Natural killer cell (primary cell): ENCODE data around the gene FNBP1. TPM values are rescaled to one million over a fixed set of nuclear protein-coding genes. Genes with fewer than 3 reads are reported as not detected.
A peak's percentile ranks its signal among the peaks of the same experiment; 100 is the strongest.

Experiments
- ATAC-seq, 3 donors: fragments of 150-1000 bp in 2 of 3; fragments of 200-7000 bp in 1 of 3; cut with Tn5 transposase; 1 replicate in 1 of 3; 2 replicates in 2 of 3; pipeline ENCODE4 v1.10.0; 2021; ENCODE audit warnings: mild to moderate bottlenecking in 2 of 3, moderate library complexity in 2 of 3
- DNase-seq, 2 donors: peaks; one replicate each; pipeline versions ENCODE4 v3.0.0 to v3.0.0-alpha.2; 2013 to 2021; ENCODE audit warnings: mixed read lengths in 1 of 2
- H3K27ac ChIP-seq: one replicate; pipeline ENCODE4 v1.5.1; 2013; ENCODE audit warnings: mild to moderate bottlenecking, low read length
- H3K27me3 ChIP-seq: one replicate; pipeline ENCODE4 v1.6.1; 2013; ENCODE audit warnings: low read length; ENCODE audit not compliant: control insufficient read depth, insufficient read depth
- H3K36me3 ChIP-seq: one replicate; pipeline ENCODE4 v1.6.1; 2013; ENCODE audit warnings: low read length; ENCODE audit not compliant: control insufficient read depth, insufficient read depth
- H3K4me1 ChIP-seq: one replicate; pipeline ENCODE4 v1.6.1; 2013; ENCODE audit warnings: low read length; ENCODE audit not compliant: control insufficient read depth, insufficient read depth
- H3K4me3 ChIP-seq: one replicate; pipeline ENCODE4 v1.5.1; 2013; ENCODE audit warnings: low read length
- H3K9me3 ChIP-seq: one replicate; pipeline ENCODE4 v1.6.1; 2013; ENCODE audit warnings: low read length; ENCODE audit not compliant: control insufficient read depth, insufficient read depth
- H3K27ac Mint-ChIP-seq, 2 donors: one replicate each; pipeline ENCODE4 v1.8.0; 2022; ENCODE audit warnings: mild to moderate bottlenecking in 2 of 2, mixed read lengths in 2 of 2, moderate library complexity in 1 of 2
- H3K27me3 Mint-ChIP-seq, 2 donors: one replicate each; pipeline ENCODE4 v1.8.0; 2022; ENCODE audit warnings: low read depth in 2 of 2, mixed read lengths in 2 of 2
- H3K36me3 Mint-ChIP-seq: one replicate; pipeline ENCODE4 v1.8.0; 2022; ENCODE audit warnings: mixed read lengths
- H3K4me1 Mint-ChIP-seq, 2 donors: one replicate each; pipeline ENCODE4 v1.8.0; 2022; ENCODE audit warnings: mixed read lengths in 2 of 2
- H3K4me3 Mint-ChIP-seq: one replicate; pipeline ENCODE4 v1.8.0; 2022; ENCODE audit warnings: mild to moderate bottlenecking, moderate library complexity, mixed read lengths
- H3K9me3 Mint-ChIP-seq, 2 donors: one replicate each; pipeline ENCODE4 v1.8.0; 2022; ENCODE audit warnings: mixed read lengths in 2 of 2
- WGBS: methylation state at CpG from one replicate; pipeline ENCODE4 v1.1.7; 2013; ENCODE audit warnings: missing lambda C conversion rate; ENCODE audit not compliant: insufficient coverage; 5-methylcytosine and 5-hydroxymethylcytosine counted together
- intact Hi-C: fragments of 100-400 bp; cut with micrococcal nuclease; formaldehyde crosslinking; loops from one replicate; pipeline ENCODE4 v1.14.2; 2022
- total RNA-seq, 4 donors: library from RNA; stranded (reverse); fragments of 120-200 nt in 1 of 4; gene quantifications; one replicate each; pipeline versions ENCODE4 v1.2.3 to v1.2.4, GENCODE V29; 2013 to 2022
- TF ChIP-seq, protein P1 (sequence below): fragments of 200-600 bp; IDR thresholded peaks from one replicate; pipeline ENCODE4 v1.8.0; 2022; ENCODE audit warnings: antibody characterized with exemption

FNBP1 gene
- total RNA-seq, 3 donors from 2014 or later (not counting 1 experiment from before 2014, with no cell fraction given), result 177 to 209 (median 203) TPM

DNA sequence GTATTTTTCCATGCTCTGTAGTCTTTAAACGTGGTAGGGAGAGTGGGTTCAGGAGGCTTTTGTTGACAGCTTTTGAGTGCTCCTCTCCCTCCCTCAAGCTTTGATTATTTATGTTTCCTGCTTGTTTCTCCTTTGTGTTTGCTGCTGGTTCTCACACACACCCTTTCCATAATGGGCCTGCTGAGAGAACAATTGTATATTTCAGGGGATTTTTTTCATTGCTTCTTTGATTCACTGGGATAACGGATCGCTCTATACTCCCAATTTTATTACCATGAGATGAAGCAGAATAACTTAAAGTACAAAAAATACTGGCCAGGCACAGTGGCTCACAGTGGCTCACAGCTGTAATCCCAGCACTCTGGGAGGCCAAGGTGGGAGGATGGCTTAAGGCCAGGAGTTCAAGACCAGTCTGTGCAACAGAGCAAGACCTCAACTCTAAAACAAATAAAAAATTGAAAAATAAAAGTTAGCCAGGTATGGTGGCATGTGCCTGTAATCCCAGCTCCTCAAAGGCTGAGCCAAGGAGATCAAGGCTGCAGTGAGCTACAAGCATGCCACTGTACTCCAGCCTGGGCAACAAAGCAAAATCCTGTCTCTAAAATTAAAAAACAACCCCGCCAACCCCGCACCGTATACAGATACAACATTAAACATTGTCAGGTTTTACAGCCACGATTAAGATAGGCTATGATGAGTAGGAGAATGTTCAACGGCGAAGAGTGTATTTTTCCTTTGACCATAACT is 140.8 kb downstream of the FNBP1 start:
- DNase-seq, result no peak
- peak overlapping the region; percentile 9 to 29 for H3K27ac Mint-ChIP-seq
- H3K4me1 Mint-ChIP-seq, result peaks cover 1 to 21% of the 10 kb centered on the region in 2 donors
- Histone ChIP-seq H3K27ac (no peak overlapping the region), H3K36me3 (peaks cover 70% of the 10 kb centered on the region), H3K4me3 (no peak overlapping the region), H3K4me1 (no peaks in the 10 kb centered on the region), H3K27me3 (no peaks in the 10 kb centered on the region), H3K9me3 (no peaks in the 10 kb centered on the region)
- peaks cover 27% of the 10 kb centered on the region for H3K36me3 Mint-ChIP-seq
- no peak for ATAC-seq
- TF ChIP-seq, protein P1, sequence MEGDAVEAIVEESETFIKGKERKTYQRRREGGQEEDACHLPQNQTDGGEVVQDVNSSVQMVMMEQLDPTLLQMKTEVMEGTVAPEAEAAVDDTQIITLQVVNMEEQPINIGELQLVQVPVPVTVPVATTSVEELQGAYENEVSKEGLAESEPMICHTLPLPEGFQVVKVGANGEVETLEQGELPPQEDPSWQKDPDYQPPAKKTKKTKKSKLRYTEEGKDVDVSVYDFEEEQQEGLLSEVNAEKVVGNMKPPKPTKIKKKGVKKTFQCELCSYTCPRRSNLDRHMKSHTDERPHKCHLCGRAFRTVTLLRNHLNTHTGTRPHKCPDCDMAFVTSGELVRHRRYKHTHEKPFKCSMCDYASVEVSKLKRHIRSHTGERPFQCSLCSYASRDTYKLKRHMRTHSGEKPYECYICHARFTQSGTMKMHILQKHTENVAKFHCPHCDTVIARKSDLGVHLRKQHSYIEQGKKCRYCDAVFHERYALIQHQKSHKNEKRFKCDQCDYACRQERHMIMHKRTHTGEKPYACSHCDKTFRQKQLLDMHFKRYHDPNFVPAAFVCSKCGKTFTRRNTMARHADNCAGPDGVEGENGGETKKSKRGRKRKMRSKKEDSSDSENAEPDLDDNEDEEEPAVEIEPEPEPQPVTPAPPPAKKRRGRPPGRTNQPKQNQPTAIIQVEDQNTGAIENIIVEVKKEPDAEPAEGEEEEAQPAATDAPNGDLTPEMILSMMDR, result no peak
- WGBS, result 94% methylated on average over 8 of the region's 9 CpGs
- no peaks in the 10 kb centered on the region for H3K27me3 Mint-ChIP-seq
- H3K9me3 Mint-ChIP-seq, result no peaks in the 10 kb centered on the region
- H3K4me3 Mint-ChIP-seq, result no peak overlapping the region
- intact Hi-C loops, result no loop called here

DNA sequence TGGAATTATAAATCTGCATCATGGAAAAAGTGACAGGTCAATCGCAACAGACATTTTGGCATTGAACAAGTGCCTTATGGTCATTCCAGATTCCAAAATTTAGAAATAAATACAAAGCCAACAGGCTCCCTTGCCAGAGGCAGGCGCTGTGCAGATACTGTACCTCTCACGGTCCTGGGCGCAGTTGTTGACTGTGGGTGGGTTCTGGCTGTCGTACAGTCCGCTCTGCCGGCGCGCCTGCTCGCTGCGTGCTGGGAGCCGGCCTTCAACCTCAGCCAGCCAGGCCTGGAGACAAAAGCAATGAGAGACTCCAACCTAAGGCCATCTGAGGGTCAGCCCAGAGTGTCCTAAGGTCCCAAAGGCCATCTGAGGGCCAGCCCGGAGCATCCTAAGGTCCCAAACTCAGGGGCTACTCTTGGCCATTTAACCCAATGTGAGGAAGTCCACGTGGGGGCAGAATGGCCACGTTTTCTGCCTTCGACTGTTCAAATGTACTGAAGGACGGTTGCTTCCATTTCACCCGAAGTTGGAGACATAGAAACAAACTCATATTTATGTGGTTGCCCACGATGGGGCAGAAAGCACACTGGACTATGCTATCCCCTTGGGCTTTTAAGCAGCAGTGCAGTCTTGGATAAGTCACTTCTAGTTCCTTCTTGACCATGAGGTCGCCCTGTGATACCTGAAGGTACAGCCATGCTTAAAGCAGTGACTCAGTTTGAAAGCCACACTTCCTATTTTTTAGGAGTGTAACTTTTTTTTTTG is 142.5 kb downstream of the FNBP1 start:
- Mint-ChIP-seq H3K27ac (peak overlapping the region in 1 of 2 donors; percentile 46), H3K27me3 (no peaks in the 10 kb centered on the region), H3K9me3 (no peaks in the 10 kb centered on the region), H3K4me1 (peaks cover 15 to 35% of the 10 kb centered on the region in 2 donors), H3K36me3 (peaks cover 15% of the 10 kb centered on the region), H3K4me3 (no peak overlapping the region)
- peak overlapping the region; percentile 4 for H3K27ac ChIP-seq
- TF ChIP-seq, protein P1, result no peak
- H3K4me1 ChIP-seq, result no peaks in the 10 kb centered on the region
- DNase-seq, result no peak
- no peaks in the 10 kb centered on the region for H3K9me3 ChIP-seq
- WGBS, result 93% methylated on average over 20 of the region's 20 CpGs
- peaks cover 71% of the 10 kb centered on the region for H3K36me3 ChIP-seq
- H3K4me3 ChIP-seq, result no peak overlapping the region
- ATAC-seq, result no peak
- no peaks in the 10 kb centered on the region for H3K27me3 ChIP-seq
- intact Hi-C loops, result no loop called here

DNA sequence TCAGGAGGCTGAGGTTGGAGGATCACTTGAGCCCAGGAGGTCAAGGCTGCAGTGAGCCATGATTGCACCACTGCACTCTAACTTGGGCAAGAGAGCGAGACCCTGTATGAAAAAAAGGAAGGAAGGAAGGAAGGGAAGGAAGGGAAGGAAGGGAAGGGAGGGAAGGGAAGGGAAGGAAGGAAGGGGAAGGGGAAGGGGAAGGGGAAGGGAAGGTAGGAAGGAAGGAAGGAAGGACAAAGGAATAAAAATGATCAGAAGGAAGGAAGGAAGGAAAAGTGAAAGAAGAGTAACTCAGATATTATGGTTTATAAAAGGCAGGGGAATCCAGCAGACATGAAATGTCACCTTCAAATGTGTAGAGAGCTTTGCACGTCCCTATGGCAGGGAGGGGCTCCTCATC is 143.4 kb downstream of the FNBP1 start:
- peaks cover 74% of the 10 kb centered on the region for H3K36me3 ChIP-seq
- TF ChIP-seq, protein P1, result no peak
- no peak overlapping the region for H3K4me3 Mint-ChIP-seq

More for the DNA sequence above, 143.4 kb downstream of the FNBP1 start:
- Mint-ChIP-seq H3K27me3 (no peaks in the 10 kb centered on the region), H3K27ac (peak overlapping the region in 1 of 2 donors; percentile 46), H3K4me1 (peaks cover 16 to 40% of the 10 kb centered on the region in 2 donors), H3K9me3 (no peaks in the 10 kb centered on the region), H3K36me3 (peaks cover 7% of the 10 kb centered on the region)
- Histone ChIP-seq H3K9me3 (no peaks in the 10 kb centered on the region), H3K27me3 (no peaks in the 10 kb centered on the region), H3K27ac (no peak overlapping the region), H3K4me3 (no peak overlapping the region), H3K4me1 (peaks cover 5% of the 10 kb centered on the region)
- WGBS, result 78% methylated on average over 2 of the region's 2 CpGs
- DNase-seq (no peak), ATAC-seq (no peak)
- intact Hi-C loops, result no loop called here
